NCI-H226 (cell line): ENCODE measurements around the gene LMOD1.
"Not testable (repeated sequence)": the region's sequence is repeated elsewhere in the genome, so short reads cannot be mapped to it uniquely, and the experiment has no call there.

Source experiments
- DNase-seq: peaks from one replicate; pipeline ENCODE4 v3.0.0-alpha.2; 2015

Gene LMOD1

GRCh38 chr1:201914456-201915235 is 31.7 kb downstream of the LMOD1 start:
- DNase-seq = no peak

GRCh38 chr1:201912832-201913231 is 33.5 kb downstream of the LMOD1 start:
- DNase-seq = no peak

- DNase-seq = no peak
Measured at GRCh38 chr1:201911826-201912571, 34.3 kb downstream of the LMOD1 start.

- no peak for DNase-seq
Measured at GRCh38 chr1:201907621-201908020, 38.7 kb downstream of the LMOD1 start.

- no peak for DNase-seq
Measured at GRCh38 chr1:201906336-201906735, 40.0 kb downstream of the LMOD1 start.

GRCh38 chr1:201905234-201905890 is 41.0 kb downstream of the LMOD1 start:
- DNase-seq = no peak

GRCh38 chr1:201904579-201904978 is 41.8 kb downstream of the LMOD1 start:
- DNase-seq = no peak

- peak; percentile 23 for DNase-seq
Measured at GRCh38 chr1:201903135-201903534, 43.2 kb downstream of the LMOD1 start.

GRCh38 chr1:201902198-201902597 is 44.1 kb downstream of the LMOD1 start:
- DNase-seq = no peak

- not testable (repeated sequence) for DNase-seq
Measured at GRCh38 chr1:201901036-201901435, 45.3 kb downstream of the LMOD1 start.

- DNase-seq = no peak
Measured at GRCh38 chr1:201900476-201900875, 45.9 kb downstream of the LMOD1 start.

GRCh38 chr1:201899683-201900429 is 46.5 kb downstream of the LMOD1 start:
- no peak for DNase-seq

- DNase-seq = no peak
Measured at GRCh38 chr1:201898992-201899391, 47.4 kb downstream of the LMOD1 start.

- DNase-seq = no peak
Measured at GRCh38 chr1:201898240-201898894, 48.0 kb downstream of the LMOD1 start.

GRCh38 chr1:201896951-201897391 is 49.4 kb downstream of the LMOD1 start:
- peak; percentile 52 for DNase-seq

GRCh38 chr1:201895913-201896807 is 50.2 kb downstream of the LMOD1 start:
- peak; percentile 84 for DNase-seq

GRCh38 chr1:201895120-201895665 is 51.2 kb downstream of the LMOD1 start:
- no peak for DNase-seq

GRCh38 chr1:201894343-201895119 is 51.8 kb downstream of the LMOD1 start:
- no peak for DNase-seq

- DNase-seq = no peak
Measured at GRCh38 chr1:201893431-201893830, 52.9 kb downstream of the LMOD1 start.

- no peak for DNase-seq
Measured at GRCh38 chr1:201892211-201892610, 54.1 kb downstream of the LMOD1 start.
